Trophoblast cell (in vitro differentiated cells and primary cell): ENCODE results near the gene C5orf63.

Experiments
- DNase-seq, 2 donors: peaks; one replicate each; pipeline ENCODE4 v3.0.0-alpha.2; 2016
- H2AFZ ChIP-seq: 2 replicates; pipeline ENCODE4 v1.6.1; 2013; ENCODE audit warnings: low read length, moderate library complexity, mild to moderate bottlenecking; ENCODE audit not compliant: insufficient read depth, poor library complexity
- H2AK5ac ChIP-seq: 2 replicates; pipeline ENCODE4 v1.6.1; 2013; ENCODE audit warnings: mild to moderate bottlenecking, low read length
- H2BK120ac ChIP-seq: 2 replicates; pipeline ENCODE4 v1.6.1; 2013; ENCODE audit warnings: low read length, mild to moderate bottlenecking, moderate library complexity; ENCODE audit not compliant: insufficient read depth, poor library complexity
- H2BK12ac ChIP-seq: 2 replicates; pipeline ENCODE4 v1.6.1; 2013; ENCODE audit warnings: mild to moderate bottlenecking, low read length, moderate library complexity
- H2BK5ac ChIP-seq: 2 replicates; pipeline ENCODE4 v1.6.1; 2013; ENCODE audit warnings: low read length, low read depth, moderate library complexity, mild to moderate bottlenecking; ENCODE audit not compliant: poor library complexity
- H3K14ac ChIP-seq: 2 replicates; pipeline ENCODE4 v1.6.1; 2013; ENCODE audit warnings: mild to moderate bottlenecking, low read length
- H3K18ac ChIP-seq: 2 replicates; pipeline ENCODE4 v1.6.1; 2013; ENCODE audit warnings: mild to moderate bottlenecking, low read length
- H3K23ac ChIP-seq: 2 replicates; pipeline ENCODE4 v1.6.1; 2013; ENCODE audit warnings: low read length
- H3K27ac ChIP-seq: 2 replicates; pipeline ENCODE4 v1.5.1; 2013; ENCODE audit warnings: low read depth, mild to moderate bottlenecking, inconsistent platforms, low read length, moderate library complexity
- H3K27me3 ChIP-seq: 2 replicates; pipeline ENCODE4 v1.6.1; 2013; ENCODE audit warnings: inconsistent platforms, mild to moderate bottlenecking, low read length, moderate library complexity; ENCODE audit not compliant: insufficient read depth
- H3K36me3 ChIP-seq, 2 experiments: 1 replicate in 1 of 2; 2 replicates in 1 of 2; pipeline ENCODE4 v1.6.1; 2013; ENCODE audit warnings: low read length in 2 of 2, mild to moderate bottlenecking in 2 of 2, moderate library complexity in 1 of 2; ENCODE audit not compliant: insufficient read depth in 2 of 2, control insufficient read depth in 1 of 2
- H3K4ac ChIP-seq: 2 replicates; pipeline ENCODE4 v1.6.1; 2013; ENCODE audit warnings: low read depth, mild to moderate bottlenecking, low read length, moderate library complexity
- H3K4me1 ChIP-seq, 2 experiments: 1 replicate in 1 of 2; 2 replicates in 1 of 2; pipeline ENCODE4 v1.6.1; 2013; ENCODE audit warnings: low read length in 2 of 2, mild to moderate bottlenecking in 2 of 2, moderate library complexity in 1 of 2; ENCODE audit not compliant: insufficient read depth in 2 of 2, control insufficient read depth in 1 of 2
- H3K4me2 ChIP-seq: 2 replicates; pipeline ENCODE4 v1.6.1; 2013; ENCODE audit warnings: inconsistent platforms, mild to moderate bottlenecking, low read length, moderate library complexity
- H3K4me3 ChIP-seq: 2 replicates; pipeline ENCODE4 v1.5.1; 2013; ENCODE audit warnings: mild to moderate bottlenecking, low read depth, low read length, inconsistent platforms
- H3K79me1 ChIP-seq: one replicate; pipeline ENCODE4 v1.6.1; 2013; ENCODE audit warnings: low read length
- H3K79me2 ChIP-seq: 2 replicates; pipeline ENCODE4 v1.6.1; 2013; ENCODE audit warnings: low read length, mild to moderate bottlenecking; ENCODE audit not compliant: control insufficient read depth, insufficient read depth, poor library complexity
- H3K9ac ChIP-seq: 2 replicates; pipeline ENCODE4 v1.6.1; 2013; ENCODE audit warnings: mild to moderate bottlenecking, low read length
- H3K9me3 ChIP-seq: 2 replicates; pipeline ENCODE4 v1.6.1; 2013; ENCODE audit warnings: low read depth, mild to moderate bottlenecking, control low read depth, inconsistent platforms, low read length; ENCODE audit not compliant: insufficient read depth
- H4K12ac ChIP-seq: 2 replicates; pipeline ENCODE4 v1.6.1; 2013; ENCODE audit warnings: low read depth, mild to moderate bottlenecking, low read length, moderate library complexity
- H4K8ac ChIP-seq: 2 replicates; pipeline ENCODE4 v1.6.1; 2013; ENCODE audit warnings: low read depth, mild to moderate bottlenecking, low read length, moderate library complexity
- H4K91ac ChIP-seq: one replicate; pipeline ENCODE4 v1.6.1; 2013; ENCODE audit warnings: low read depth, mild to moderate bottlenecking, low read length, moderate library complexity
- WGBS: extraction: QIAGEN DNeasy Blood & Tissue Kit; methylation state at CpG from one replicate; pipeline ENCODE4 v1.1.7; 2013; ENCODE audit warnings: missing lambda C conversion rate; ENCODE audit not compliant: insufficient read length, insufficient coverage; ENCODE audit errors: extremely low coverage; 5-methylcytosine and 5-hydroxymethylcytosine counted together

The C5orf63 gene

GRCh38 chr5:127061537-127061936, 11.8 kb downstream of the C5orf63 start:
- H3K79me2 ChIP-seq, result no peaks in the 10 kb centered on the region
- no peak overlapping the region for H2AK5ac ChIP-seq
- no peaks in the 10 kb centered on the region for H3K4me1 ChIP-seq
- no peak overlapping the region for H2AFZ ChIP-seq
- H3K27ac ChIP-seq, result no peak overlapping the region
- no peak overlapping the region for H2BK12ac ChIP-seq
- H3K4me2 ChIP-seq, result no peak overlapping the region
- H2BK120ac ChIP-seq, result no peak overlapping the region
- H3K79me1 ChIP-seq, result no peaks in the 10 kb centered on the region
- no peak overlapping the region for H3K9ac ChIP-seq
- no peak overlapping the region for H4K12ac ChIP-seq
- H3K4me3 ChIP-seq, result no peak overlapping the region
- no peak overlapping the region for H3K4ac ChIP-seq
- H4K91ac ChIP-seq, result no peak overlapping the region
- H3K14ac ChIP-seq, result no peak overlapping the region
- DNase-seq, result no peak
- no peak overlapping the region for H2BK5ac ChIP-seq
- H3K27me3 ChIP-seq, result no peaks in the 10 kb centered on the region
- no peaks in the 10 kb centered on the region for H3K36me3 ChIP-seq
- no peaks in the 10 kb centered on the region for H3K9me3 ChIP-seq
- H3K18ac ChIP-seq, result no peak overlapping the region
- H4K8ac ChIP-seq, result no peak overlapping the region
- no peak overlapping the region for H3K23ac ChIP-seq
- WGBS, result no CpG with 5 or more reads among the region's 1 CpG

- no peaks in the 10 kb centered on the region for H3K4me1 ChIP-seq
- H3K18ac ChIP-seq, result no peak overlapping the region
- no peaks in the 10 kb centered on the region for H3K27me3 ChIP-seq
- no peaks in the 10 kb centered on the region for H3K36me3 ChIP-seq
- H3K9me3 ChIP-seq, result no peaks in the 10 kb centered on the region
- H3K14ac ChIP-seq, result no peak overlapping the region
- no peak overlapping the region for H3K4ac ChIP-seq
- no CpG with 5 or more reads among the region's 1 CpG for WGBS
- H3K27ac ChIP-seq, result no peak overlapping the region
- no peak overlapping the region for H2AK5ac ChIP-seq
- no peak overlapping the region for H2AFZ ChIP-seq
- H2BK120ac ChIP-seq, result no peak overlapping the region
- no peak overlapping the region for H4K12ac ChIP-seq
- no peak overlapping the region for H3K9ac ChIP-seq
- no peak overlapping the region for H4K91ac ChIP-seq
- H2BK5ac ChIP-seq, result no peak overlapping the region
- no peak overlapping the region for H3K4me2 ChIP-seq
- H3K79me1 ChIP-seq, result no peaks in the 10 kb centered on the region
- no peak overlapping the region for H3K23ac ChIP-seq
- no peaks in the 10 kb centered on the region for H3K79me2 ChIP-seq
- H3K4me3 ChIP-seq, result no peak overlapping the region
- no peak overlapping the region for H2BK12ac ChIP-seq
- DNase-seq, result no peak
- no peak overlapping the region for H4K8ac ChIP-seq
These were observed 12.8 kb downstream of the C5orf63 start for GRCh38 chr5:127060470-127060985.

- Histone ChIP-seq H2BK120ac (no peak overlapping the region), H3K4me3 (no peak overlapping the region), H3K27me3 (no peaks in the 10 kb centered on the region), H4K12ac (no peak overlapping the region), H3K23ac (no peak overlapping the region), H3K14ac (no peak overlapping the region), H3K4me2 (no peak overlapping the region), H2BK5ac (no peak overlapping the region), H3K9ac (no peak overlapping the region), H2BK12ac (no peak overlapping the region), H3K79me2 (no peaks in the 10 kb centered on the region), H3K79me1 (no peaks in the 10 kb centered on the region), H3K9me3 (no peaks in the 10 kb centered on the region), H2AK5ac (no peak overlapping the region), H4K91ac (no peak overlapping the region), H3K27ac (no peak overlapping the region), H3K18ac (no peak overlapping the region), H3K36me3 (no peaks in the 10 kb centered on the region), H3K4me1 (no peaks in the 10 kb centered on the region), H2AFZ (no peak overlapping the region), H3K4ac (no peak overlapping the region), H4K8ac (no peak overlapping the region)
- no peak for DNase-seq
- WGBS, result 100% methylated on average over 1 of the region's 2 CpGs
These were observed 16.4 kb downstream of the C5orf63 start for GRCh38 chr5:127056896-127057295.

- no peak overlapping the region for H3K23ac ChIP-seq
These were observed 17.2 kb downstream of the C5orf63 start for GRCh38 chr5:127055880-127056653.

More at GRCh38 chr5:127055880-127056653, 17.2 kb downstream of the C5orf63 start:
- Histone ChIP-seq H3K36me3 (no peaks in the 10 kb centered on the region), H3K27ac (no peak overlapping the region), H3K79me1 (no peaks in the 10 kb centered on the region), H4K8ac (no peak overlapping the region), H3K14ac (no peak overlapping the region), H3K4ac (no peak overlapping the region), H3K4me3 (no peak overlapping the region), H3K4me1 (no peaks in the 10 kb centered on the region), H4K91ac (no peak overlapping the region), H2AK5ac (no peak overlapping the region), H2BK5ac (no peak overlapping the region), H3K4me2 (no peak overlapping the region), H4K12ac (no peak overlapping the region), H3K9me3 (no peaks in the 10 kb centered on the region), H2BK120ac (no peak overlapping the region), H3K27me3 (no peaks in the 10 kb centered on the region), H3K79me2 (no peaks in the 10 kb centered on the region), H3K9ac (no peak overlapping the region), H3K18ac (no peak overlapping the region), H2BK12ac (no peak overlapping the region), H2AFZ (no peak overlapping the region)
- no CpG with 5 or more reads among the region's 3 CpGs for WGBS
- DNase-seq, result no peak
